NCI-H146 (cell line): Measurements from ENCODE around the gene MYO18B.
A peak's percentile ranks its signal among the peaks of the same experiment; 100 is the strongest.

Experiments used
- DNase-seq: peaks from one replicate; lab custom pipeline; 2025; lab: John Stamatoyannopoulos, UW

MYO18B gene

GRCh38 chr22:25777411-25777810 lies 35.4 kb downstream of the MYO18B start:
- no peak for DNase-seq

GRCh38 chr22:25777870-25778269 lies 35.9 kb downstream of the MYO18B start:
- DNase-seq = peak; percentile 39

DNA sequence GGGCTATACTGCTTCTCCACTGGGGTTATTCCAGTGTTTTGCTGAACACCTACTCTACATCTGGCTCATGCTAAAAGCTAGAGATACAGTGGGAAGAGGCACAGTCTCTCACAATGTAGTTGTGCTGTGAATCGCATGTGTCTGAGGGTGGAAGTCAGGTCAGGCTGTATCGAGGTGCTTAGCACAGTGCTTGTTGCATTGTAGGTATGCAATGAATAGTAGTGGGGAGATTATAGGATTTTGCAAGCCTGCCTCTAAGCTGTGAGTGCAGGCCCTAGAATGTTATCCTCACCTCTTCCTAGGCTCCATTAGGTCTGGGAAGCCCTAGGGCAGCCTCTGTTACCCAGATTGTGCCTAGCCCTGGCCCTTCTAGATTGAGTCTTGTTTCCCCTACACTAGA lies 37.4 kb downstream of the MYO18B start:
- DNase-seq = no peak

DNA sequence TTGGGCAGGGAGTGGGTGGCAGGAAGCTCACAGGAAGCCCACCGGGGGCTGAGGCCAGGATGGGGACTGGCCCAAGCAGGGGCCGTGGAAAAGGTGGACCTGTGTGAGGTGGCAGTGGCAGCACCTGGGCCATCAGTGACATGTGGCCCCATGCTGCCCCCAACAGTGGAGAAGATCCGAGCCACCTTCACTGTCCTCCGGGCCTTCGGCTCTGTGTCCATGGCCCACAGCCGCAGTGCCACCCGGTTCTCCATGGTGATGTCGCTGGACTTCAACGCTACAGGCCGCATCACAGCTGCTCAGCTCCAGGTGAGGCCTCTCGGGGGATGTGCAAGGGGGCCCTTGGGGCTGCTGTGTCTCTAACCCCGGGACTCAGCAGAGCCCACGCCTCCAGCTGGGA lies 37.9 kb downstream of the MYO18B start:
- no peak for DNase-seq

- DNase-seq = peak; percentile 17
Observed at GRCh38 chr22:25780673-25781072, 38.7 kb downstream of the MYO18B start.

GRCh38 chr22:25781801-25782200 lies 39.8 kb downstream of the MYO18B start:
- DNase-seq = no peak

DNA sequence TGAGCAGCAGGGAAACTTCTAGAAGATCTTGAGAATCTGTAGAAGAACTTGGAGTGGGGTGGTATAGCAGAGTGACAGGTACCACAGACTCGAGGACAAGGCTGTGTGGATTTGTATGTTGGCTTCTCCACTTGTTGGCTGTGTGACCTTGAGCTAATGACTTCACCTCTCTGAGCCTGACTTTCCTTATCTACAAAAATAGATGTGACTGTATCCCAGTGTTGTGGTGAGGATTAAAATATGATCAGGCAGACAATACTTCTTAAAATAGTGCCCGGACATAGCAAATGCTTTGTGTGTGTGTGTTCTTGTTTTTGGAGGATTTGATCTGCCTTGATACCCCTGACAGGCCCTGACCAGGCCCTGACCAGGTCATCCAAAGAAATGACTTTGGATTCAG lies 40.8 kb downstream of the MYO18B start:
- DNase-seq = no peak

GRCh38 chr22:25783856-25784255 lies 41.9 kb downstream of the MYO18B start:
- DNase-seq = no peak

DNA sequence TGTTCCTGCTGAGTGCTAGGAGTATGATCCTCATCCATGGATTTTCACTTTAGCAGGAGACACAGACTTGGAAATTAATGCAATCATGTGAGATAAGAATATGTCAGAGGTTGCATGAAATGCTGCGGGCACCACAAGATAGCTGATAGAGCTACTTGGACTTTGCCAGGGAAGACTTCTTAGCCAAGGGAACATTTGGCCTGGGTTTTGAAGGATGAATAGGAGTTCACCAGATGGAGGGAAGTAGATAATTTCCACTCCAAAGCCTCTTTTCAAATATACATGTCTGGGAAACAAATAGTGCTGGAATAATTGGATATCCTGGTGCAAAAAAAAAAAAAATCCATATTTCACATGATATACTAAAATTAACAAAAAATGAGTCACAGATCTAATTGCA lies 44.2 kb downstream of the MYO18B start:
- DNase-seq = no peak

- DNase-seq = no peak
Observed at GRCh38 chr22:25791556-25791955, 49.6 kb downstream of the MYO18B start.

DNA sequence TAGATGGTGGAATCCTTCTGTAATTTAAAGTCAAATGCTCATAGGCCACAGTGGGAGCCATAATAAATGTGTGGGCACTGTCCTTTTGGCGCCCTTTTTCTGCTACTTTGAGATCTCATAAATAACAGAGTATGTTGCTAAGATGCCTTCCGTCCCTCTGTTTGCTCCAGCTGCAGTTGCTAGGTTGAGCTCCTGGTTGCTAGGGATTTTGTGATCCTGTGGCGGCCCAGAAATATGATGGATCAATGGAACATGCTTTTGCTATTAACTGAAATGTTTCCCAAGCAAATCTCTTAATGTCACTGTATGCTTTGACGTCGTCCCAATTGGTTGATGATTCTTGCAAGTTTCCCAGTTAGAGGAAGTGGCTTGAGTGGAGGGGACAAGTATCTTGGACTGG lies 53.5 kb downstream of the MYO18B start:
- no peak for DNase-seq

- peak; percentile 84 for DNase-seq
Observed at GRCh38 chr22:25797498-25798290, 55.7 kb downstream of the MYO18B start.

- no peak for DNase-seq
Observed at GRCh38 chr22:25800766-25801165, 58.8 kb downstream of the MYO18B start.

GRCh38 chr22:25802018-25802417 lies 60.0 kb downstream of the MYO18B start:
- DNase-seq = no peak

DNA sequence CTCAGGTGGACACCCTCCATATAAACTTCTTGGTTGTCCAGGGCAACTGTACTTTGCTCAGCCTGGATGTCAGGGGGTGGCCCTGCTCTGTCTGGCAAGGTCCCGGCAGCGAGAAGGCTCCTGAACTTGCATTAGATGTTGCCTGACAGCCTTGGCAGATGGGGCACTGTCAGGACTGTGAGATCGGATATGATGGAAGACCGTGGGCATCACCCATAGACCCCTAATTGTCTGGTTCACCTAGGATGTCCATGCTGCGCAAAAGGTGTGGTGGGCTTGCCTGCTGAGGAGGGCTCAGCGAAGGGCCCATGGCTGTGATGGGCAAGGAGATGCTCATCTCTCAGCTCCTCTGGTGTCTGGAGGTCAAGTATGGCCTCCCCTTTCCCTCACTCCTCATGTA lies 62.7 kb downstream of the MYO18B start:
- no peak for DNase-seq

DNA sequence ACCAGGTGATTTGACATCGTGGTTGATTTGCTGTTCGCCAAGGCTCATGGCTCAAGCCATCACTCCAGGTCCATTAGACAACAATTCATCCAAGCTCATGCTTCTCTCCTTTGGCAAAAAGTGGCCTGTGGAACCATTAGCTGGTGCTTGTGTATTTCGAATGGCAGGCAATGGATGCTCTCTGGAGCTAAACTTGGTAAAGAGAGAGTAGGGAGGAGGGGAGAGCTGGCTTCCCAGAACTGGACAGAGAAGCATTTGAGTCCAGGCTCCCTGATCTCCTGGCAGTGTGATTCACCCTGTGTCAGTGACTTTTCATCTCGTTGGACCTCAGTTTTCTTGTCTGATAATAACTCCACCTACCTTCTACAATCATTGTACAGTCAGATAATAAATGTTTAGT lies 64.6 kb downstream of the MYO18B start:
- no peak for DNase-seq

DNA sequence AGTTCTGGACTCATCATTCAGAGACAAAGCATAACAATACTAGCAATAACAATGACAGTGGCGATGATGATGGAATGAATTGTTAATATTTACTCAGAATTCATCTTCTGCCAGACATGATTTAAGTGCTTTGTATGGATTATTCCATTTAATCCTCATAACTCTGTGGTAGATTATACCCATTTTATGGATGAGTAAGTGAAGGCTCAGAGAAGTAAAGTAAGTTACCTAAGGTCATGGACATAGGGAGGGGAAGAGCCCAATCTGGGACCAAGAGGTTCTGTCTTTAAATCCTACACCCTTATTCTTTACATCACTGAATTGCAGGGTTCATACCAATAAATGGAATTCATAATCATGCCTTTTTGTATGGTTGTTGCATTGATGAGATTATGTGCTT lies 72.7 kb downstream of the MYO18B start:
- DNase-seq = no peak

- no peak for DNase-seq
Observed at GRCh38 chr22:25815561-25815960, 73.6 kb downstream of the MYO18B start.

DNA sequence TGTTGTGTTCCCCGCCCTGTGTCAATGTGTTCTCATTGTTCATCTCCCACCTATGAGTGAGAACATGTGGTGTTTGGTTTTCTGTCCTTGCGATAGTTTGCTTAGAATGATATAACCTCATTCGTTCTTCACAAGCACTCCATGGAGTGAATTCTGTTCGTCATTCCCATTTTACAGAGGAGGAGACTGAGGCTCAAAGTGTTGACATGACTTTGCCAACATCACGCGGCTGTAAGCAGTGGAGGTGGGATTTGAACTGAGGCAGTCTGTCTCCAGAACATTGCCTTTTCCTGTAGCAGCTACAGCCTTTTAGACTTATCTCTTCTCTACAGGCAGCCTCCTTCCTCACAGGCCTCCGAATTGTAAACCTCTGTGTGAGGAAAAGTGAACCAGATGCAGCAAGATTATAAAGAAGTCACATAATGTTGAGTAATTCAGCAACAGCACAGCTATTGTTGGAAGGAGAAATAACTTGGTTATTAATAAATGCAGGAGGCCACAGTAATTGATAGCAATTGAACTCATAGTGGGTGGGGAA lies 74.6 kb downstream of the MYO18B start:
- no peak for DNase-seq

DNA sequence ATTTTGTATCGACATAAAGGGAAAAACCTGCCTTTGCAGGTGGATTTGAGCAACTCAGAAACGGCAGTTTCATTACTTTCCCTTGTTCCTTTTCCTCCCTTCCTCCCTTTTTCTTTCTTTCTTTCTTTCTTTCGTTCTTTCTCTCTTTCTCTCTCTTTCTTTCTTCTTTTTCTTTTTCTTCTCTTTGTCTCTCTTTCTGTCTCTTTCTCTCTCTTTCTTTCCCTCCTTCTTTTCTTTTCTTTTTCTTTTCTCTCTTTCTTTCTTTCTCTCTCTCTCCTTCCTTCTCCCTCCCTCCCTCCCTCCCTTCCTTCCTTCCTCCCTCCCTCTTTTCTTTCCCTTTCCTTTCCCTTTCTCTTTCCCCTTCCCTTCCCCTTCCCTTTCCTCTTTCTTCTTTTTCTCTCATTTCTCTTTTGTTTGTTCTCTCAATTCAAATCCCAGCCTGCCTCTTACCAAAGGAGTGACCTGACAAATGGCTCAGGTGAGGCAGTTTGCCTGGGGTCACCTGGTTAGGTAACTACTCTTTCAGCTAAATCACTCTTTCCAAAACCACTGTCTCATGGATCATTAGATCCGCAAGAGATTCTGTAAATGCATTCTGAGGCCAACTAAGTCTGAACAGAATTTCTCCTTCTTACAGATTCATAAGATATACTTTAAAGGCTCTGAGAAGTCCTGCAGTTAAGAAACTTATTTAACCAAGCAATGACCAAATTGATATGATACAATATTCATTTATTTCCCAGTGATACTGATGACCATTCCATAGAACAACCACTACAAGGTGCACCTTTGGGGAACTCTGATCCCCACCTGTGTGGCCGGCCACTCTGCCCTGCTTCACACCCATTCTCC lies 75.3 kb downstream of the MYO18B start:
- no peak for DNase-seq

- no peak for DNase-seq
Observed at GRCh38 chr22:25818541-25818940, 76.6 kb downstream of the MYO18B start.

DNA sequence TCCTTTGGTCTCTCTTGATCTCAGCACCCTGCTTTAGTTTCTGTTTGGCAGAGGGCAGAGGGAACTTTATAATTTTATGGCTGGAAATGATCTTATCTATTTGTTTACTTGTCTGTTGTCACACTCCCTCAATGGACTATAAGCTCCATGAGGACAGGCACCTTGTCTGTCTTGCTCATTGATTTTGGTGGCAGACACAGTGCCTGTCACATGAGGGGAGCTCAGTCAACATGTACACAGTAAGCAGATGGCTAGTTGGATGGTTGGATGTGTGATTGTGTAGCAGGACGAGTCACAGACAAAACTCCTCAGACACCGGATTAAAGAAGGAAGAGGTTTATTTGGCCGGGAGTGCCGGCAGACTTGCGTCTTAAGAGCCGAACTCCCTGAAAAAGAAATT lies 80.4 kb downstream of the MYO18B start:
- DNase-seq = no peak

- no peak for DNase-seq
Observed at GRCh38 chr22:25823276-25823675, 81.3 kb downstream of the MYO18B start.
